ENCODE measurements around the gene CHD6. TPM values are rescaled to one million over a fixed set of nuclear protein-coding genes. Genes with fewer than 3 reads are reported as not detected.

The CHD6 gene
- total and polyA plus RNA-seq, 2 of the 13 experiments (the other 11 are each of a cell fraction or from before 2014, with no cell fraction given): 14.4 to 52.0 TPM

GRCh38 chr20:41512624-41513023 lies 105.6 kb downstream of the CHD6 start:
- Histone ChIP-seq H3K27ac (ENCODE audit: extremely low read length, insufficient read depth, low read length) (no peak overlapping the region), H3K4me2 (ENCODE audit: low read depth, low read length) (no peak overlapping the region), H3K79me2 (ENCODE audit: insufficient read depth, low read length) (peaks cover 9% of the 10 kb centered on the region), H3K4me1 (ENCODE audit: insufficient read depth, low read length) (peaks cover 41% of the 10 kb centered on the region), H3K36me3 (replicated peaks in 1 of 2; ENCODE audit: control insufficient read depth in 1 of 2, insufficient read depth in 2 of 2, low read length in 2 of 2) (peaks cover 24 to 68% of the 10 kb centered on the region in 2 experiments), H3K9me3 (ENCODE audit: low read length) (no peaks in the 10 kb centered on the region), H3K4me3 (replicated peaks in 1 of 3; ENCODE audit: insufficient read depth in 1 of 3, low read depth in 2 of 3, low read length in 3 of 3) (no peak overlapping the region), H3K9ac (ENCODE audit: insufficient read depth, low read depth, low read length) (no peak overlapping the region), H4K20me1 (ENCODE audit: insufficient read depth, low read length) (peaks cover 10% of the 10 kb centered on the region; the same call in 1 of the 2 replicates), H2AFZ (ENCODE audit: low read length) (no peak overlapping the region), H3K27me3 (ENCODE audit: control insufficient read depth in 1 of 2, insufficient read depth in 2 of 2, low read length in 2 of 2) (no peaks in the 10 kb centered on the region)
- ATAC-seq (no peak), DNase-seq (ENCODE audit: low spot score) (no peak), FAIRE-seq (no peak)
- intact Hi-C loops (cut with micrococcal nuclease; ENCODE audit: unreplicated experiment) (no loop called here), in situ Hi-C loops (cut with HindIII; ENCODE audit: extremely low pct_ligation_motif_present, low pct_unique_long_range_greater_than_20kb) (no loop called here)
- 94% methylated on average over 11 of the region's 11 CpGs for WGBS (ENCODE audit: low lambda C conversion rate)
- TF ChIP-seq ZNF766 (CRISPR knock-in tag; IDR thresholded peaks at IDR 0.05; ENCODE audit: borderline replicate concordance): no peak
- no peak for TF ChIP-seq ZNF160 (CRISPR knock-in tag; IDR thresholded peaks at IDR 0.05)
- no peak for TF ChIP-seq ZNF629 (CRISPR knock-in tag; conservative IDR thresholded peaks at IDR 0.05)
- no peak for TF ChIP-seq CBFB (CRISPR knock-in tag; IDR thresholded peaks at IDR 0.05)
- no peak for TF ChIP-seq ZFP36L2 (CRISPR knock-in tag; IDR thresholded peaks at IDR 0.05)
- no peak for TF ChIP-seq HMGXB3 (CRISPR knock-in tag; IDR thresholded peaks at IDR 0.05; ENCODE audit: borderline replicate concordance)
- TF ChIP-seq ZNF879 (CRISPR knock-in tag; IDR thresholded peaks at IDR 0.05): no peak
- TF ChIP-seq MAZ (IDR thresholded peaks at IDR 0.05; ENCODE audit: borderline replicate concordance, low read depth, low read length): no peak
- no peak for TF ChIP-seq MAZ (CRISPR knock-in tag; IDR thresholded peaks at IDR 0.05; ENCODE audit: low read depth)
- TF ChIP-seq ZBTB25 (CRISPR knock-in tag; IDR thresholded peaks at IDR 0.05): no peak
- POLR2A ChIA-PET: no interaction called here
- CTCF ChIA-PET (ENCODE audit: low intra/inter-chr PET ratio, low total read pairs): no interaction called here
- no TSS peak for BruUV-seq (replicated peaks)

All from HepG2 (cell line).